SKM-1 (cell line): ENCODE results near the gene IRF1.
"Not testable (repeated sequence)": the region's sequence is repeated elsewhere in the genome, so short reads cannot be mapped to it uniquely, and the experiment has no call there.

Experiments
- DNase-seq: peaks from one replicate; lab custom pipeline; 2025; ENCODE audit not compliant: unreplicated experiment; lab: John Stamatoyannopoulos, UW

Gene IRF1

DNA sequence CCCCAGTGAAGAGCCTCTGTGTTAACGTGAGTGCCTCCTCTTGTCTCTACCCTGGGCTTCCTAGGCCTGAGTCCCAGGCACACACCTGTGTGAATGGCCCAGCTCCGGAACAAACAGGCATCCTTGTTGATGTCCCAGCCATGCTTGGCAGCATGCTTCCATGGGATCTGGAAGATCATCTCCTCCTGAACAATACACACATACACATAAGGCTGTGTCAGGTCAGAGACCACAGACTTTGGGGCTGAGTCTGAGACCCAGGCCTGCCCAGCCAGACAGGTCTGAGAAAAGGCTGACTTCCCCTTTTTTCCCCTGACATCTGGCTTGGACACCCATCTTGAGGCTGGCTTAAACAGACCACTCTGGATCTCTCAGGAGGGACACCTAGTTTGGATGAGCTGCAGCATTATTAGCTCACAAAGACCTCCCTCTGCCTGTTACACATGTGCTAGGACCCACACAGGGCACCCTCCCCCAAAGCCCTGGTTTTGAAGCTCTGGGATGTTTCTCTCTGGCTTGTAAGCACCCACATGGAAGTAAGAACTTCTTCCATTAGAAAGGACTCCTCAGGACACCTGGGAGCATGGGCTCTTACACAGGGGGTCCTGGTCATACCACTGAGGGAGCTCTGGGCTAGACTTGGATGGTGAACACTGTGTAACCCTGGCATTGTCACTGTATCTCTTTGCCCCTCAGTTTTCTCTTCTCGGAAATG lies 2.6 kb downstream of the IRF1 start:
- DNase-seq = no peak

DNA sequence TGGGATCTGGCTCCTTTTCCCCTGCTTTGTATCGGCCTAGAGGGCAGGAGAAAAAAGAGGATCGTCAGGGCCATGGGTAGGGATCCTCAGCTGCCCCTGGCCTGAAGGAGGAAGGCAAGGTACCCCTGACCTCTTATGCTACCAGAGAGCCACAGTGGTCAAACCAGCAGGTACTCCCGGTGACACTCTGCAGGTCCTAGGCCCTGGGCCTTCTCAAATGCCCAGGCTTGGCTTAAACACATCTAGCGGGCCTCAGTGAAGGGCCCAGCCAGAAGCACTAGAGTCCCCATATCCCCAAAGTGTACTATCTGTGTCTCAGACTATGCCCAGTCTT lies 3.5 kb downstream of the IRF1 start:
- no peak for DNase-seq

DNA sequence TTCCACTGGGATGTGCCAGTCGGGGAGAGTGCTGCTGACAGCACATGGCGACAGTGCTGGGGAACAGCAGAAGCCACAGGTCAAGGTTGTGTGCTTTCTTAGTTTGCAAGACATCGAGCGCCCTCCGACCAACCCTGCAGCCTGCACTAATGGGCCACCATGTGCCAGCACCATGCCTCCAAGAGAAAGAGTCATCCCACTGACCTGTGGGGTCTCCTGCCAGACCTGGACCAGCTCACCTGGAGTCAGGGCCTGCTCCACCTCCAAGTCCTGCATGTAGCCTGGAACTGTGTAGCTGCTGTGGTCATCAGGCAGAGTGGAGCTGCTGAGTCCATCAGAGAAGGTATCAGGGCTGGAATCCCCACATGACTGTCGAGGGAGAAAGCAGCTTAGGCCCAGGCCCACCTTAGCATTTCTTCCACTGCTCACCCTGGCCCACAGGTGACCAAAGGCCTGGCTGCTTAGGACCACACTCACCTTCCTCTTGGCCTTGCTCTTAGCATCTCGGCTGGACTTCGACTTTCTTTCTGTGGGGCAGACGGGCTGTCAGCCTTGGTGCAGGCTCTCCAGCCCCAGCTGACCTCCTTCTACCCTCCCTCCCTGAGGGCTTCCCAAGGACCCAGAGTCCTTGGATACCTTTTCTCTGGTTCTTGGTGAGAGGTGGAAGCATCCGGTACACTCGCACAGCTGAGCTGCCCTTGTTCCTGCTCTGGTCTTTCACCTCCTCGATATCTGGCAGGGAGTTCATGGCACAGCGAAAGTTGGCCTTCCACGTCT lies 4.1 kb downstream of the IRF1 start:
- DNase-seq = no peak

DNA sequence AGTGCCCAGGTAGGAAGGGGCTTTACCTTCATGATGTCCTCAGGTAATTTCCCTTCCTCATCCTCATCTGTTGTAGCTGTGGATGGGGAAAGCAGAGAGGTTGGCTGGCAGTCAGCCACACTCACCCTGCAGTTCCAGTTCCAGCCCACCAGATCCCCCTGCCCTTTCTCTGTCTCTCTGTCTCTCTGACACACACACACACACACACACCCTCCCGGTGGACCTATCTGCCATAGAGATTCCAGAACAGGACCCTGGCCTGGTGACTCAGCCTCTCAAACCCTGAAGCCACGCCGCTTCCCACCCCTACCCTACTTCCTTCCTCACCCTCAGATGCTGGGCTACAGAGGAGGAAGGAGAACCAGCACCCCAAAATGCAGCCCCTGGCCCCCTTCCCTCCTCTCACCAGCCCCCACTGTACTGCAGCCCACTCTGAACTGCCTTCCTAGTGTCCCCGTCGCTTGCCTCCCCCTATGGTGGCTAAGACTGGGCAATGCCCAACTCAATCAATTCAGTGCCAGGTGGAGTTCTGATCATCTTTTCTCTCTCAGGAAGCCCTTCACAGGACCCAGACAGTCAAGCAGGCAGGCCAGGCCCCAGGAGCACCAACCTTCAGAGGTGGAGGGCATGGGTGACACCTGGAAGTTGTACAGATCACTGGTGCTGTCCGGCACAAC lies 4.8 kb downstream of the IRF1 start:
- DNase-seq = no peak

DNA sequence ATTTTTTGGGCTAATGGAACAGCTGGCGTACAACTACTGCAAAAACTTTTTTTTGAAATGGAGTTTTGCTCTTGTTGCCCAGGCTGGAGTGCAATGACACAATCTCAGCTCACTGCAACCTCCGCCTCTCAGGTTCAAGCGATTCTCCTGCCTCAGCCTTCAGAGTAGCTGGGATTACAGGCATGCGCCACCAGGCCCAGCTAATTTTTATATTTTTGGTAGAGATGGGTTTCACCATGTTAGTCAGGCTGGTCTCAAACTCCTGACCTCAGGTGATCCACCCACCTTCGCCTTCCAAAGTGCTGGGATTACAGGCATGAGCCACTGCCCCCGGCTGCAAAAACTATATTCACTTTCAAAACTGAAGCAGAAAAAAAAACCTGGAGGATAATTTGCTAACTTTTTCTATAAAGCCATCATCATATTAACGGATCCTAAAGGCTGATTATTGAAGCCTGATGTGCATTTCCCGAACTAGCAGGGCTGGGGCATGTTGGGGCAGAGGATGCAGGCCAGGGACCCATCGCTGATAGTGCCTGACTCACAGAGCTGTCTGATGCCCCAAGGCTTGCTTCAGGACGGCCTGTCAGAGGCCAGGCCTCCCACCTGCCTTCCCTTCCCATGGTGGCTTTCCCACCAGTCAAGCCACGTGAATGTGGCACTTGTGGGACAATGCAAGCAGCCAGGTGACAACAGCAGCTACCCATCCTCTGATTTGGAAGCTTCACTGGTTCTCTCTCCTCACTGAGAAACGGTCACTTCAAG lies 5.5 kb downstream of the IRF1 start:
- not testable (repeated sequence) for DNase-seq

DNA sequence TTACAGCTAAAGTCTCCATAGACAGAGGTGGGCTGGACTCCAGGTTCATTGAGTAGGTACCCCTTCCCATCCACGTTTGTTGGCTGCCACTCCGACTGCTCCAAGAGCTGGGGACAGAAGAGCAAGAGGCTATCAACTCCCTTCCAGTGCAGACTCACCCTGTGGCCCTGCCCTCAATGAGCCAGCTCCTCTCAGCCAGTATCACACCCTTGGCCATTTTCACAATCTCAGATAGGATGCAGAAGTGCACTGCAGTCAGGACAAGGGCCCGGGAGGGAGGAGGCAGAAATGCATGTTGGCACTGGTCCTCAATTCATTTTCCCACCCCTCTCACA lies 6.2 kb downstream of the IRF1 start:
- no peak for DNase-seq

DNA sequence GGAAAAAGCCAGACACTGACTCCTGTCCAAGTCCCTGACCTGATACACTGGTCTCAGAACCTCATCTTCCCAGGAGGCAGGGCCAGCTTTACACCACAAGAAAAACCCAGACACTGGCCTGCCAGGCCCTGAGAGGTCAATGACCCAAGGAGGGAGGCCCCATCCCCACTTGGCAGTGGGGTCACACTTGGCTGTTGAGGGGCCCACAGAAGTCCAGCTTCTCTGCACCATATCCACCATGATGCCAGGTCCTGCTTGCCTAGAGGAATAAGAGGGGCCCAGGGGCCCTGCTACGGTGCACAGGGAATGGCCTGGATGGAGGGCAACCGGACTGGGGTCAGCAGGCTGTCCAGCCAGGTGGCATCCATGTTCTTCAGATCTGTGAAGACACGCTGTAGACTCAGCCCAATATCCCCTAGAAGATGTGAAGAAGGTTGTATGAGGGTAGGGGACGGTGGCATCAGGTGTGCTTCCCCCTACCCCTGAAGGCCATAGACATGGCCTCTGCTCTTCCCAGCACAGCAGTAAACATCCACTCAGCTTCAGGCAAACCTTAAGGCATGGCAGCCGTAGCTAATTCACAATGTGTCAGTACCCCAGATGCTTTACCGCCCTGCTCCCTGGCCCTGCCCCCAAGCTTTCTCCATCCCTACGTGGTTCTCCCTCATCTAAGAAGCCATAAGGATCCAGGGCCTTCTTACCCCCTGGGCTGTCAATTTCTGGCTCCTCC lies 6.7 kb downstream of the IRF1 start:
- no peak for DNase-seq

DNA sequence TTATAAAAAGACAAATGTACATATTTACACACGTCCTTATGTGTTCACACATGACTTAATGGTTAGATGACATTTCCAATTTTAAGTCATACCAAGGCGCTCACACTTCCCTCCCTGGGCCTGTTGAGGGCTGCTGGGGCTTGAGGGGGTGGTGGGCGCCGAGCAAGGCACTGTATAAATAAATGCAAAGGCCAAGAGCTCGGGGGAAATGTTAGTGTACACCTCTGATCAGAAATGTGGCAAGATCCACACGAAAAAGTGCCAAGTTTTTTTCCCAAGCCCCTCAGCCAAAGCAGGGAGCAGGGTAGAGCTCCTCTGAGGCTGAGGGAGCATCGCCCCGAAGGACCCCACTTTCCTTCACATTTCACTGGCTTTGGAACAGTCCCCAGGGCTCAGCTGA lies 7.5 kb downstream of the IRF1 start:
- DNase-seq = no peak

DNA sequence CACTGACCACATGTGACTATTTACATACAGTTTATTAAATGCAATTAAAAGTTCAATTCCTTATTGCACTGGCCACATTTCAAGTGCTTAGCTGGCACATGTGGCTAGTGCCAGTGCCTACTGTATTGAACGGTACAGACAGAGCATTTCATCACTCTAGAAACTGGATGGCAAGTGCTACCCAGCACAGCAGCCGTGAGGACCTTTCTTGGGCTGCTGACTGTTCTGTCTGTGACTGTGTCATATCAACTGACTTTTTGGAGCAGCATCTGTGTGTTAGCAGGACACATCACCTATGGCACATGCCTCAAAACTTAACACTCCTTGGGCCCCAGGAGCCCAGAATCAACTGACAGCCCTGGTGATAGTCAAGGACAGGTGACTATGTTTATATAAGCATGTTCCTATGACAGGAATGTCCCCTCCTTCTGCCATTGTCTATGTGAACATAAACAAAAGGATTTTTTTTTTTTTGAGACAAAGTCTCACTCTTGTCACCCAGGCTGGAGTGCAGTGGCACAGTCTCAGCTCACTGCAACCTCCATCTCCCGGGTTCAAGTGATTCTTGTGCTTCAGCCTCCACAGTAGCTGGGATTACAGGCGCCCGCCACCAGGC lies 8.9 kb downstream of the IRF1 start:
- DNase-seq = no peak

DNA sequence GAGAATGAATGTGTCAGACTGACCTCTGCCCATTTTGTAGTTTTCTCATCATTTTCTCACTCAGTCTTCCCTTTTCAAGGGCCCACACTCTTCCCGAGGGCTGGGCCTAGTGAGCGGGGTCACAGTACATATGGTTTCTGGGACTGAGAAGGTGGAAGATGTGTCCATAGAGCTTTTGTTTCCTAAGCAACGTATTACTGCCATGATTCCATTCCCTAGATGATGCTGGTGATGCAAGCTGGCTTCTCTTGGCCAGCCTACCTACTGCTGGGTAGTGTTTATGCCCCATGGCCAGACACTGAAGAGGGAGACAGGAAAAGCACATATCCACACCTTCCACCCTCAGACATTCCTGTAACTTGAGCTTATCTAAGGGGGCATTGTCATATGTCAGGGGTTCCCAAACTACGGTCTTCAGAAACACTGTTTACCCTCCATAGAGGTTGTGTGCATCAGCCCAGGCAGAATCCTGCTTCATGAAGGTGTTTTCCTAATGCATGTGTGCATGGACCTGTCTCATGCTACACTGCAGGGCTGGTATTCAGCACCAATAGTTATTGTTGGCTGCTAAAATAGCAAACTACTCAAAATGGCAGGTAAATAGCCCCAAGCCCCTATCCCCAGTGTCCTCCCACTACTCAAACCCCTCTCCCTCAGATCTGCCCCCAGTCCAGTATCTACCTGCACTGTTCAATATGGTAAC lies 9.5 kb downstream of the IRF1 start:
- no peak for DNase-seq

DNA sequence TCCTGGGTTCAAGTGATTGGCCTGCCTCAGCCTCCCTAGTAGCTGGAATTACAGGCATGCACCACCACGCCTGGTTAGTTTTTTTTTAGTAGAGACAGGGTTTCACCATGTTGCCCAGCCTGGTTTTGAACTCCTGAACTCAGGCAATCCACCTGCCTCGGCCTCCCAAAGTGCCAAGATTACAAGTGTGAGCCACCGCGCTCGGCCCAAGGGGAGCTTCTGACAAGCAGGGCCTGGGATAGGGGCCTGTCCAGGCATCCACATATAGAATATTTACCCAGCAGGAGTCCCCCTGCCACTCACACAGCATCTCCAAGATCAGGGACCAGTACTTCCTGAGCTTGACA lies 10.1 kb downstream of the IRF1 start:
- DNase-seq = no peak

DNA sequence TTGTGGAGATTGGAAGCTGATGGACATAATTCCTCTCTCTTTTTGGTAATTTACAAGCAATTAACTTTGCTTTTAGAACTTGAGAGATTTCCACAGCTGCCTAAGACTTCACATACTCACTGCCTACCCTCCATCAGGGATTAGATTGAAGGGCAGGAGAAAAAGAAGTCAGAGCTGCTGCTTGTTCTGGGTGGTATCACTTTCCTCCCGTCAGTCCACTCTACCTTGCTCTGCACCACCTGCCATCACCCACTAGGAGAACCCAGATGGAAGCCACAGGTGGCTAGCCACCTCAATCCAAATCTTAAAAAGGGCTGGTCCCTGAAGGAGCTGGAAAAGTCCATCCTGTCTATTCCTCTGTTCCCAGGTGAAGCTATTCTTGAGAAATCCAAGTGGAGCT lies 10.5 kb downstream of the IRF1 start:
- no peak for DNase-seq

DNA sequence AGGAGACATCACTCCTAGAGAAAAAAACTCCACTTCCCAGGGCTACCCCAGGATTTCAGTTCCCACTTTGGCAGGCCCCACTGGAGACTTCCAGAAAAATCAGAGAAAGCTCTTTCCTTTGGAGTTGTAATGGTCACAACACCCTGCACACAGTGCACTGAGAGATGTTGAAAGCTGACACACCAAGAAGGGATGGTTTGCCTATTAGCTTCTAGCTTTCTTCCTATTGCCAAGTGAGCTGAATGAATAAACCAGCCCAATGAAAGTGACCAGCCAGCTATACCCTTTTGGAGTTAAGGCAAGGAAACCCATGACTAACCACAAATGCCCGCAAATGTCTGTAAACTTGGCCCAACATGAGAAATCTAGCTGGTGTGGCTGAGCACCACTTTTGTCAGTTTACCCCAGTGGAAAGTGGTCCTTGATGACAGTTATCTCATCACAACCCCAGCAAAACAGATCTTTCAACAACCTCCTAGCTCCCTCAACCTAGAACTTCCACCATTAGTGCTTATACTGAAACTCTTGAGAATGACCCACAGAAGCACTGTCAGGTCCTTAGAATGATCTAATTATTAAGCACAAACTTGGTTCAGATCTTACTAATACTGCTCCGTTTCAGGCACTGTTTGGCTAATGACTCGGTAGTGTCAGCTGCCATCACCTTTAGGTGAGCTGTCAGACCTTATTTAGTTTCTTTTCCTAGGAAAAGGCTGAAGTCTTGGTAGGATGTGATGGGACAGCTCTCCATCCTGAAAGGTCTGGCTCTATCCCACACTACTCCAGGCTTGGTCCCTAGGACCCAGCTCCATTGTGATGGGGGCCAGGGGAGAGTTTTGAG lies 11.2 kb downstream of the IRF1 start:
- DNase-seq = no peak

DNA sequence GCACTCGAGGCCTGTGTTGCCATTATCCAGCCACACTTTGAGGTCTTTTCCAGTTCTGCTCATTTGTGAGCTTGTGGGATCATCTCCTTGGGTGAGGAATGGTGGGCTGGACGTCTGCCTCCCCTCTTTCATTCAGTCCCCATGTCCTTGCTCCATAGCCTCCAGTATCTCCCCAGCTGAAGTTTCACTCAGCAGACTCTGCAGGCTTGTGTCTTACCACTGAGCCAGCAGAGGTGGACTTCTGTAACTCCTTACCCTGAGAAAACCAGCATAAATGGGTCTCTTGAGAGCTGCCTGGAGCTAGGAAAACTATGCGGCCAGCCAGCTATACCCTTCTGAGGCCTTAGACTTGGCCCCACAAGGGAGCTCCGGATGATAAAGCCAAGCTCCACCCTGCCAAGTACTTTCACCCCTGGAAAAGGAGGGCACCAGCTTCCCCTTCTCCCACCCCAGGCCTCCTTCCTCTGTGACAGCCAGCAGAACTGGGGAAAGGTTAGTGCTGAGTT lies 12.2 kb downstream of the IRF1 start:
- DNase-seq = no peak

DNA sequence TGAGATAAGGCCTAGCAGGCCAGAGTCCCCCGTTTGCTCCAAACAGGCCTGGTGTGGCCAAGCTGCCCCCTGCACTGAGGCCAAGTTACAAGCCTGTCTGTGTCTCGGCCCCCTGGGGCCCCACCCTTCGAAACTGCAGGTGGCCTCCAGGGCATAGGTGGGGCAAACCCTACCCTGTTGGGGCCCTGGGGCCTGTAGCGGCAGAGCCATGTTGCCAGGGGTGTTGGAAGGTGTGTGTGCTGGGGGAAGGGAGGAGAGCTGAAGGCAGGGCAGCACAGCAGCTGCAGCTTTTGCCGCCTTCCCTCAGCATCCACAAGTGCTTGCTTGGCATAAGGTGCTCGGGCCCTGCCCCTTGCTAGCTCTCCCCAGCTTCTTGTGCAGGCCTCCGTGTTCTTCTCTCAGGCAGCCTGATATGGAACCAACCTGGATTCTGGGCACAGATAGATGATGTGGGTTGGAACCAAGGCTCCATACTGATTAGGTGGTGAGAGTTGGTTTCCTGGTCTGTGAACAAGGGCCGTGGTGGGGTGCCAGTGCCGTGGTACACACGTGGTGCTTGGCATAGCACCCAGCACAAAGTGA lies 12.7 kb downstream of the IRF1 start:
- no peak for DNase-seq

DNA sequence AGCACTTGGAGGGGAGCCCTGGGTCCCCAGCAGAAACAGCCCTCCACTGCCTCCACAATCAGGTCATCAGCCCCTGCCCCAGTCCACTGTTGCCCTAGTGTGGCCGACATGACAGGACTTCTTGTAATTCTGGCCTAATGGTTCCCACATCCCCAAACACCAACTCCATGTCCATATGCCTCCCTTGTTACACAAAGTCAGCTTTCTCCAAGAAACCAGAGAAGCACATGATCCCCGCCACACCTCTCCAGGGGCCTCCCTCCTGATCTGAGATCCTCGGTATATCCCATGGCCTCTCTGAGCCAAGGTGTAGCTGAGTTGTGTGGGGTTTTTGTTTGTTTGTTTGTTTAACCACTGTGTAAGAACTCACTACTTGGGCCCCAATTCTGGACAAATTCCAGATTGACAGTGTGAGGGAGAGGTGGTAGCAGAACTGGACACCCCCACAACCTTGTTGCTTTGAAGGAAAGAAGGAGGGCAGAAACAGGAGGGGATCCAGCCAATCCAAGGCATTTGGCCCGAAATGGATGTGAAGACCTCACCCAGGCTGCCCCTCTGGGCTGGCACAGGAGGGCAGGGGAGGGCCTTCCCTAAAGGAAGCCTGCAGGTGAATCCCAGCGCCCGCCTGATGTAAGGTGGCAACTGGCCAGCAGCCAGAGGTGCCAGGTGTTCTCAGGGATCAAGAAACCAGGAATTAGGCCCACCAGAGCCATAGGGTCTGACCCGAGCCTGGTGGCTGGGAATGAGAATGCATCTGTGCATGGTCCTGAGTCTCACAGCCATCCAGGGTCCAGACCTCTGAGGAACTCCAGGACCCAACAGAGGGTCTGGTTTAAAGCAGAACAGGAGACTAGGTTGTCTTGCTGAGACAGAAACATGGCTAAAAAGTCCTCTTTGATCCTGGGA lies 13.4 kb downstream of the IRF1 start:
- DNase-seq = no peak

DNA sequence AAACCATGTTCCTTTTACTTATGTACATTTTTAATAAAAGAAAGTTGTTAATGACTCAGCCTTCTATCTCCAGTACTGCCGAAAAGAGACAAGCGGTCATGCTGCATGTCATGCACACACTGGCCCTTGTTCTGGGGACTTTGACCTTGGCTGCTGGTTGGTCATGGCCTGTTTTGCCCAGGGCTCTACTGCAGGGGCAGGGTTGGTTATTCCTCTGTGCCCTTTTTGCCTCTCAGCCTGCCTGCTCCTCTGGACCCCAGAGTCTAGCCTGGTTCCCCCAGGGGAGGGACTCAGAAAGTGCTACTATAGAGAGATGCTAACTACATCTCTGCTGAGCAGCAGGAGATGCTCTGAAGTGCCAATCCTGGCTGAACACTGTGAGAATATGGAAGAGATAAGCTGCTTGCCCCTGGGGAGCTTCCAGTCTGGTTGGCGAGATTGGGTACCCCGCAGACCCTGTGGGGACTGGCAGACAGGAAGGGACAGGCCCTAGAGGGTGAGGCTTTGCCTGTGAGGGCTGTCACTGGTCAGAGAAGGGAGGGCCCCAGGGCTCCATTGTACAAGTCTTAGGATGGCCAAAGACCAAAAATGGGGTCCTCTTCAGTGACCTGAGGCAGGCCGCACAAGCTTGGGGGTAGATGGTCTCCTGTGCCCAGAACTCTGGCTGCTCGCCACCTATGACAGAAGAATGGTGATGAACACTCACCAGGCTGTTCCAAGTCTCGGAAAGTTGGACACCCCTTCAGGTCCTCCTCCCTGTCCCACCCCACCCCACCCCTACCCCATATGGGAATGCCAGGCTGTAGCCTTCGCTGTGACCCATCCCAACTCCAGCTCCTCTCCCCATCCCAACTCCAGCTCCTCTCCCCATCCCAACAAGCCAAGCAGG lies 14.3 kb downstream of the IRF1 start:
- no peak for DNase-seq
